IMR-90 (cell line): Measurements from ENCODE around the gene SCIN. TPM values are rescaled to one million over a fixed set of nuclear protein-coding genes. Genes with fewer than 3 reads are reported as not detected.

ENCODE experiments used
- ATAC-seq: fragments of 200-7000 bp; cut with Tn5 transposase; 2 replicates; pipeline ENCODE4 v1.9.1; 2020; ENCODE audit warnings: low read depth, mild to moderate bottlenecking, moderate library complexity
- BruUV-seq: library from RNA; stranded (reverse); fragments of 400-500 nt; replicated peaks from 2 replicates; lab custom pipeline; 2021; lab: Mats Ljungman, UMichigan
- CTCF ChIA-PET: fragments of 300-600 bp; formaldehyde crosslinking; extraction: SDS; loops from one replicate; lab custom pipeline; 2021; ENCODE audit warnings: antibody characterized with exemption; lab: Yijun Ruan, JAX
- POLR2A ChIA-PET: fragments of 300-600 bp; sonication (Branson Sonifier 250); formaldehyde crosslinking; loops from one replicate; lab custom pipeline; 2022; ENCODE audit warnings: antibody characterized with exemption; ENCODE audit not compliant: unreplicated experiment; lab: Charles Lee
- DNase-seq: peaks from one replicate; pipeline ENCODE4 v3.0.0; 2013
- H2AFZ ChIP-seq: replicated peaks from 2 replicates; pipeline ENCODE3; 2013; ENCODE audit warnings: low read length, mild to moderate bottlenecking; ENCODE audit not compliant: poor library complexity
- H2AK5ac ChIP-seq: 2 replicates; pipeline ENCODE4 v1.6.1; 2013; ENCODE audit warnings: low read depth, low read length, inconsistent platforms
- H2AK9ac ChIP-seq: replicated peaks from 2 replicates; pipeline ENCODE3; 2013; ENCODE audit warnings: mild to moderate bottlenecking, low read depth, low read length, moderate library complexity; ENCODE audit not compliant: poor library complexity
- H2BK120ac ChIP-seq: 2 replicates; pipeline ENCODE4 v1.6.1; 2013; ENCODE audit warnings: low read depth, low read length, inconsistent platforms
- H2BK15ac ChIP-seq: 3 replicates; pipeline ENCODE4 v1.6.1; 2013; ENCODE audit warnings: low read depth, low read length, inconsistent platforms
- H2BK20ac ChIP-seq: 2 replicates; pipeline ENCODE4 v1.6.1; 2013; ENCODE audit warnings: low read depth, mild to moderate bottlenecking, inconsistent platforms, low read length, moderate library complexity
- H2BK5ac ChIP-seq: 2 replicates; pipeline ENCODE4 v1.6.1; 2013; ENCODE audit warnings: mild to moderate bottlenecking, low read depth, low read length, inconsistent platforms; ENCODE audit not compliant: poor library complexity, severe bottlenecking
- H3K14ac ChIP-seq: replicated peaks from 2 replicates; pipeline ENCODE4 v1.6.1; 2013; ENCODE audit warnings: low read depth, low read length, inconsistent platforms
- H3K18ac ChIP-seq: 2 replicates; pipeline ENCODE4 v1.6.1; 2013; ENCODE audit warnings: low read depth, low read length, control low read depth
- H3K23ac ChIP-seq: 2 replicates; pipeline ENCODE4 v1.6.1; 2013; ENCODE audit warnings: low read depth, low read length, inconsistent platforms
- H3K27ac ChIP-seq: 2 replicates; pipeline ENCODE4 v1.5.1; 2013; ENCODE audit warnings: mild to moderate bottlenecking, control low read depth, low read length; ENCODE audit not compliant: insufficient read depth
- H3K27me3 ChIP-seq: 2 replicates; pipeline ENCODE4 v1.6.1; 2013; ENCODE audit warnings: low read length; ENCODE audit not compliant: control insufficient read depth, insufficient read depth
- H3K36me3 ChIP-seq: 2 replicates; pipeline ENCODE4 v1.6.1; 2013; ENCODE audit warnings: low read length, mixed read lengths; ENCODE audit not compliant: control insufficient read depth, insufficient read depth
- H3K4ac ChIP-seq: 2 replicates; pipeline ENCODE4 v1.6.1; 2013; ENCODE audit warnings: low read depth, low read length, inconsistent platforms
- H3K4me1 ChIP-seq: 2 replicates; pipeline ENCODE4 v1.6.1; 2013; ENCODE audit warnings: low read length, mixed read lengths; ENCODE audit not compliant: control insufficient read depth, insufficient read depth
- H3K4me2 ChIP-seq: 2 replicates; pipeline ENCODE4 v1.6.1; 2013; ENCODE audit warnings: low read depth, mild to moderate bottlenecking, control low read depth, low read length, moderate library complexity
- H3K4me3 ChIP-seq: 2 replicates; pipeline ENCODE4 v1.5.1; 2013; ENCODE audit warnings: low read depth, mild to moderate bottlenecking, control low read depth, low read length, moderate library complexity; ENCODE audit not compliant: insufficient read depth
- H3K56ac ChIP-seq: 2 replicates; pipeline ENCODE4 v1.6.1; 2013; ENCODE audit warnings: low read length, inconsistent platforms; ENCODE audit not compliant: insufficient read depth; ENCODE audit errors: extremely low read depth
- H3K79me1 ChIP-seq, 2 experiments: 2 replicates each; pipeline ENCODE4 v1.6.1; 2013; ENCODE audit warnings: low read length in 2 of 2, inconsistent platforms in 1 of 2, low read depth in 1 of 2
- H3K9ac ChIP-seq: 2 replicates; pipeline ENCODE4 v1.6.1; 2013; ENCODE audit warnings: low read depth, low read length, control low read depth
- H3K9me1 ChIP-seq: 2 replicates; pipeline ENCODE4 v1.6.1; 2013; ENCODE audit warnings: low read length, inconsistent platforms; ENCODE audit not compliant: insufficient read depth
- H3K9me3 ChIP-seq: 2 replicates; pipeline ENCODE4 v1.6.1; 2013; ENCODE audit warnings: low read length; ENCODE audit not compliant: control insufficient read depth, insufficient read depth
- H4K20me1 ChIP-seq: 2 replicates; pipeline ENCODE4 v1.6.1; 2013; ENCODE audit warnings: low read length, inconsistent platforms; ENCODE audit not compliant: insufficient read depth
- H4K5ac ChIP-seq: 2 replicates; pipeline ENCODE4 v1.6.1; 2013; ENCODE audit warnings: mild to moderate bottlenecking, low read depth, low read length, control low read depth
- H4K8ac ChIP-seq, 2 experiments: 2 replicates each; pipeline ENCODE4 v1.6.1; 2013; ENCODE audit warnings: low read depth in 2 of 2, low read length in 2 of 2, control low read depth in 1 of 2, inconsistent platforms in 1 of 2
- H4K91ac ChIP-seq: 2 replicates; pipeline ENCODE4 v1.6.1; 2013; ENCODE audit warnings: low read depth, low read length, inconsistent platforms; ENCODE audit not compliant: insufficient read depth
- CHD1 ChIP-seq: IDR thresholded peaks from 2 replicates; pipeline ENCODE4 v1.6.1; 2012; ENCODE audit warnings: low read depth, low read length, improper control_type of control experiment
- MXI1 ChIP-seq: IDR thresholded peaks from 2 replicates; pipeline ENCODE4 v1.6.1; 2012; ENCODE audit warnings: low read depth, mild to moderate bottlenecking, low read length, moderate library complexity, borderline replicate concordance
- NFE2L2 ChIP-seq: fragments of 150-350 bp; IDR thresholded peaks from 2 replicates; pipeline ENCODE4 v1.6.1; 2016; ENCODE audit warnings: low read depth, mild to moderate bottlenecking, low read length
- POLR2A ChIP-seq: IDR thresholded peaks from 2 replicates; pipeline ENCODE4 v1.6.1; 2012; ENCODE audit warnings: mild to moderate bottlenecking, low read depth, low read length
- SMC3 ChIP-seq: fragments of 150-350 bp; IDR thresholded peaks from 2 replicates; pipeline ENCODE4 v1.6.1; 2016; ENCODE audit warnings: low read depth, mild to moderate bottlenecking, antibody characterized with exemption, low read length, moderate library complexity
- USF2 ChIP-seq: fragments of 150-350 bp; IDR thresholded peaks from 2 replicates; pipeline ENCODE4 v1.6.1; 2017; ENCODE audit warnings: mild to moderate bottlenecking, antibody characterized with exemption, low read length, low read depth
- WGBS, 2 experiments: methylation state at CpG; one replicate each; pipeline versions ENCODE4 v1.1.5 to v1.1.7; 2013; ENCODE audit warnings: missing lambda C conversion rate in 2 of 2; ENCODE audit not compliant: insufficient read length in 1 of 2; ENCODE audit errors: extremely low coverage in 2 of 2; 5-methylcytosine and 5-hydroxymethylcytosine counted together
- dilution Hi-C: fragments of 300-500 bp; cut with HindIII; formaldehyde crosslinking; loops from one replicate; pipeline ENCODE4 v1.14.3; 2018; ENCODE audit warnings: low sequenced_read_pairs; ENCODE audit not compliant: unreplicated experiment
- in situ Hi-C: fragments of 300-500 bp; cut with MboI; formaldehyde crosslinking; loops from 3 replicates; pipeline ENCODE4 v1.14.3; 2019; ENCODE audit warnings: low sequenced_read_pairs, inconsistent platforms, mixed read lengths
- intact Hi-C: fragments of 100-400 bp; cut with micrococcal nuclease; formaldehyde crosslinking; loops from 2 replicates; pipeline ENCODE4 v1.10.0; 2022
- polyA plus RNA-seq, 3 experiments: library from polyadenylated mRNA; depleted of rRNA; stranded (reverse); fragments of >200 nt; gene quantifications; 2 replicates each; pipeline ENCODE4 v1.2.3, GENCODE V29; 2012; ENCODE audit warnings: low replicate concordance in 1 of 3
- total RNA-seq: library from RNA; depleted of rRNA; stranded (reverse); fragments of >200 nt; gene quantifications from 2 replicates; pipeline ENCODE4 v1.2.3, GENCODE V29; 2012

The SCIN gene
- total and polyA plus RNA-seq, 2 of the 4 experiments (the other 2 are of a cell fraction), result under 0.01 to 0.05 TPM

DNA sequence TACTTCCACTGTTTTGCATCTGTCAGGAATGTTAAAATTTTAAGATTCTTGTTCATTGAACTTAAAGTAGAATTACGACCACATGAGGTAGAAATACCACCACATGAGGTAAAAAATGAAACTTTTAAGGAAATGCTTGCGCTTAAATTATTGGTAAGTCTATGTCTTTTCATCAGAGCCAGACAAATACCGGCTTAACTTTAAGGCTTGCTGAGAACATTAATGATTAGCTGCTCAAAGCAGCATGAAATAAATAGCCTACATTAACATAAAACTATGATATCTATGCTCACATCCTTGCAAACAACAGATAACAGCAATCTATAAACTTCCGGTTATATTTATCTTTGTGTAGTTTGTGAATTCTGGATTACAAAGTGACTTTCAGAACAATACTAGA is 26.9 kb upstream of the SCIN start:
- no peak overlapping the region for H2BK20ac ChIP-seq
- no peak overlapping the region for H2BK5ac ChIP-seq
- H2AK9ac ChIP-seq, result no peak overlapping the region
- POLR2A ChIA-PET, result no interaction called here
- H3K4me3 ChIP-seq, result no peak overlapping the region
- intact Hi-C loops, result loop anchor here (5.0 kb wide), 1 partner anchor 74 kb away; no protein-coding TSS in a partner anchor
- dilution Hi-C loops, result no loop called here
- H4K20me1 ChIP-seq, result no peaks in the 10 kb centered on the region
- H3K9ac ChIP-seq, result no peak overlapping the region
- no peak overlapping the region for H2AK5ac ChIP-seq
- no peaks in the 10 kb centered on the region for H3K27me3 ChIP-seq
- BruUV-seq, result no TSS peak
- no peak overlapping the region for H3K56ac ChIP-seq
- CTCF ChIA-PET, result interaction anchor here (1.1 kb wide), 1 partner anchor 75 kb away, joined by 3 read pairs; no protein-coding TSS in a partner anchor
- in situ Hi-C loops, result no loop called here
- no peak overlapping the region for H2BK15ac ChIP-seq
- H3K18ac ChIP-seq, result no peak overlapping the region
- H3K14ac ChIP-seq, result no peak overlapping the region
- H3K9me1 ChIP-seq, result no peaks in the 10 kb centered on the region
- ATAC-seq, result no peak
- no peak overlapping the region for H2AFZ ChIP-seq
- no peak overlapping the region for H4K5ac ChIP-seq
- H4K8ac ChIP-seq, result no peak overlapping the region
- TF ChIP-seq SMC3 (no peak), POLR2A (no peak), CHD1 (no peak), NFE2L2 (no peak), MXI1 (no peak), USF2 (no peak)
- H3K79me1 ChIP-seq, result no peaks in the 10 kb centered on the region
- no peak for DNase-seq
- H3K9me3 ChIP-seq, result no peaks in the 10 kb centered on the region
- no peak overlapping the region for H3K27ac ChIP-seq
- H3K4me1 ChIP-seq, result no peaks in the 10 kb centered on the region
- no peaks in the 10 kb centered on the region for H3K36me3 ChIP-seq
- no peak overlapping the region for H4K91ac ChIP-seq
- WGBS, 2 experiments, result no CpG with 5 or more reads among the region's 4 CpGs
- no peak overlapping the region for H3K23ac ChIP-seq
- no peak overlapping the region for H2BK120ac ChIP-seq
- H3K4ac ChIP-seq, result no peak overlapping the region
- no peak overlapping the region for H3K4me2 ChIP-seq
